Suprapubic skin (tissue), 4 donors: ENCODE data around the gene ATF3.

ENCODE experiments used
- EP300 ChIP-seq: sonication (generic); formaldehyde crosslinking; IDR thresholded peaks from one replicate; pipeline ENCODE4 v1.6.1; 2017; ENCODE audit warnings: antibody characterized with exemption
- POLR2A ChIP-seq, 2 donors: fragments of 450-650 bp; IDR thresholded peaks; one replicate each; pipeline ENCODE4 v1.6.1; 2017; ENCODE audit warnings: antibody characterized with exemption in 2 of 2, mild to moderate bottlenecking in 2 of 2, moderate library complexity in 2 of 2
- POLR2AphosphoS5 ChIP-seq, 3 donors: sonication (generic); formaldehyde crosslinking; IDR thresholded peaks; one replicate each; pipeline ENCODE4 v1.6.1; 2017; ENCODE audit warnings: antibody characterized with exemption in 3 of 3
- TF ChIP-seq, protein P1 (sequence below), 2 donors: fragments of 200-600 bp in 1 of 2; fragments of 450-650 bp in 1 of 2; sonication (generic) in 1 of 2; IDR thresholded peaks; one replicate each; pipeline ENCODE4 v1.5.1; 2016 to 2019; ENCODE audit warnings: antibody characterized with exemption in 2 of 2, mild to moderate bottlenecking in 1 of 2, moderate library complexity in 1 of 2

DNA sequence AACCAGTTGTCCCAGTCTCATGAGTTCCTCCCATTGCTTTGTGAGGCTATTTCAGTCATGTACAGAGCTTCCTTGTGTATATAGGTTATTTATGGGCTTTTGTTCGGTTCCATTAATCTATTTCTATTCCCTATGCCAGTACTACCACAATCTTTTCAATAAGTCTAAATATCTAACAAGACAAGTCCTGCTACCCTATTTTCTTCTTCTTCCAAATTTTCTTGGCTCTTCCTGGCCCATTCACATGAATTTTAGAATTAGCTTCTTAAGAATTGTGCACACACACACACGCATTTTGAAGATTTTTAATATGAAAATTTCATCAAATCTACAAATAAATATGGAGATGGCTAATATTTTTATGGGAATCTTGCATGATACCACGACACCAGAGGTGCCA is 33.8 kb upstream of the ATF3 start:
- TF ChIP-seq POLR2A (IDR thresholded peaks at IDR 0.05), result no peak
- no peak for TF ChIP-seq POLR2AphosphoS5 (IDR thresholded peaks at IDR 0.05)
- TF ChIP-seq, protein P1, sequence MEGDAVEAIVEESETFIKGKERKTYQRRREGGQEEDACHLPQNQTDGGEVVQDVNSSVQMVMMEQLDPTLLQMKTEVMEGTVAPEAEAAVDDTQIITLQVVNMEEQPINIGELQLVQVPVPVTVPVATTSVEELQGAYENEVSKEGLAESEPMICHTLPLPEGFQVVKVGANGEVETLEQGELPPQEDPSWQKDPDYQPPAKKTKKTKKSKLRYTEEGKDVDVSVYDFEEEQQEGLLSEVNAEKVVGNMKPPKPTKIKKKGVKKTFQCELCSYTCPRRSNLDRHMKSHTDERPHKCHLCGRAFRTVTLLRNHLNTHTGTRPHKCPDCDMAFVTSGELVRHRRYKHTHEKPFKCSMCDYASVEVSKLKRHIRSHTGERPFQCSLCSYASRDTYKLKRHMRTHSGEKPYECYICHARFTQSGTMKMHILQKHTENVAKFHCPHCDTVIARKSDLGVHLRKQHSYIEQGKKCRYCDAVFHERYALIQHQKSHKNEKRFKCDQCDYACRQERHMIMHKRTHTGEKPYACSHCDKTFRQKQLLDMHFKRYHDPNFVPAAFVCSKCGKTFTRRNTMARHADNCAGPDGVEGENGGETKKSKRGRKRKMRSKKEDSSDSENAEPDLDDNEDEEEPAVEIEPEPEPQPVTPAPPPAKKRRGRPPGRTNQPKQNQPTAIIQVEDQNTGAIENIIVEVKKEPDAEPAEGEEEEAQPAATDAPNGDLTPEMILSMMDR (IDR thresholded peaks at IDR 0.05), result no peak
- TF ChIP-seq EP300, result no peak
